Lower leg skin (tissue), 4 donors: ENCODE results near the gene ZNF888. TPM values are rescaled to one million over a fixed set of nuclear protein-coding genes. Genes with fewer than 3 reads are reported as not detected.
A peak's percentile ranks its signal among the peaks of the same experiment; 100 is the strongest.
"Not testable (repeated sequence)": the region's sequence is repeated elsewhere in the genome, so short reads cannot be mapped to it uniquely, and the experiment has no call there.

Experiments used
- DNase-seq, 2 donors: peaks; one replicate each; pipeline ENCODE4 v3.0.0-alpha.2; 2019; ENCODE audit warnings: low spot score in 2 of 2
- H3K4me3 ChIP-seq: fragments of 200-600 bp; sonication (generic); 2 replicates; pipeline ENCODE4 v1.5.1; 2017; ENCODE audit warnings: mild to moderate bottlenecking, low read depth; ENCODE audit not compliant: poor library complexity, severe bottlenecking
- POLR2A ChIP-seq, 2 donors: fragments of 450-650 bp; IDR thresholded peaks; one replicate each; pipeline ENCODE4 v1.6.1; 2016 to 2017; ENCODE audit warnings: antibody characterized with exemption in 2 of 2, mild to moderate bottlenecking in 1 of 2, moderate library complexity in 1 of 2
- WGBS, 2 donors: methylation state at CpG; one replicate each; pipeline ENCODE4 v1.1.5; 2018; 5-methylcytosine and 5-hydroxymethylcytosine counted together
- intact Hi-C: fragments of 100-400 bp; cut with DNase I; formaldehyde crosslinking; loops from one replicate; pipeline ENCODE4 v1.15.0; 2023; ENCODE audit warnings: low total_unique reads
- total RNA-seq, 4 donors: library from RNA; depleted of rRNA; stranded (reverse); fragments of >200 nt; gene quantifications; one replicate each; pipeline ENCODE4 v1.1.0, GENCODE V29; 2016
- TF ChIP-seq, protein P1 (sequence below), 3 donors: fragments of 450-650 bp; IDR thresholded peaks; one replicate each; pipeline ENCODE4 v1.5.1; 2016; ENCODE audit warnings: antibody characterized with exemption in 3 of 3, mild to moderate bottlenecking in 3 of 3, moderate library complexity in 2 of 3

The ZNF888 gene
- total RNA-seq, 4 donors from 2014 or later = 1.6 to 3.7 (median 3.2) TPM

DNA sequence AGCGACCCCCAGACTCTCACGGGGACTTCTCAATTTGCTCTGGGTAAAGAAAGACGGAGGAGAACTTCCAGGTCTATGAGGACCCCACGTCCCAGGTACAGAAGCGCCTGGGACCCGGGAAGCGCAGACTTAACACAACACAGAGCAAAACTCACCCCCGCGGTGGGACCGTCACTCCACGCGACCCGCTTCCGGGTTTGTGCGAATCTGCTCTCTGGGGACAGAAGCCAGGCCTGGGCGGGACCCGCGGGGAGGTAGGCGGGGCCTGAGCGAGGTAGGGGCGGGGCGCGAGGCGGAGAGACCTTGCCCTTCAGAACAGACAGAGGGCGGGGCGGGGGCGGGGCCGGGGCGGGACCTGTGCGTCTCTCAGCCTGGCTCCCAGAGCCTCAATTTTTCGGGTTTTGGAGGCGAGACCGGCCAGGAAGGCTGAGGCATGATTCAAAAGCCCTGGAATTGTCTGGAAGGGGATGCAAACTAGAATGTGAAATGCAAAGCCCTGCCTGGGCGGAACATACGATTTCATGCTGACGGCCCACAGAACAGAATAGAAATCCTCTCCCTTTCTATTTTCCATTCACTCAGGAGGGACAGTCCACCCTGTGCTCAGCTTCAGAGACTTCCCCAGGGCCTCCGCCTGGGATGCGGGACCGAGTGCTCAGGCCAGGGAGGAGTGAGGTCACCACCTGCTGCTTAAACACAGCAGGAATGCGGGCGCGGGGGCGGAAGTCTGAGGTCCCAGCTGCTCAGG lies 19.3 kb upstream of the ZNF888 start:
- TF ChIP-seq, protein P1, sequence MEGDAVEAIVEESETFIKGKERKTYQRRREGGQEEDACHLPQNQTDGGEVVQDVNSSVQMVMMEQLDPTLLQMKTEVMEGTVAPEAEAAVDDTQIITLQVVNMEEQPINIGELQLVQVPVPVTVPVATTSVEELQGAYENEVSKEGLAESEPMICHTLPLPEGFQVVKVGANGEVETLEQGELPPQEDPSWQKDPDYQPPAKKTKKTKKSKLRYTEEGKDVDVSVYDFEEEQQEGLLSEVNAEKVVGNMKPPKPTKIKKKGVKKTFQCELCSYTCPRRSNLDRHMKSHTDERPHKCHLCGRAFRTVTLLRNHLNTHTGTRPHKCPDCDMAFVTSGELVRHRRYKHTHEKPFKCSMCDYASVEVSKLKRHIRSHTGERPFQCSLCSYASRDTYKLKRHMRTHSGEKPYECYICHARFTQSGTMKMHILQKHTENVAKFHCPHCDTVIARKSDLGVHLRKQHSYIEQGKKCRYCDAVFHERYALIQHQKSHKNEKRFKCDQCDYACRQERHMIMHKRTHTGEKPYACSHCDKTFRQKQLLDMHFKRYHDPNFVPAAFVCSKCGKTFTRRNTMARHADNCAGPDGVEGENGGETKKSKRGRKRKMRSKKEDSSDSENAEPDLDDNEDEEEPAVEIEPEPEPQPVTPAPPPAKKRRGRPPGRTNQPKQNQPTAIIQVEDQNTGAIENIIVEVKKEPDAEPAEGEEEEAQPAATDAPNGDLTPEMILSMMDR (IDR thresholded peaks at IDR 0.05) = no peak
- TF ChIP-seq POLR2A (IDR thresholded peaks at IDR 0.05) = peak in 1 of 2 donors; percentile 76
- intact Hi-C loops = no loop called here
- WGBS, 2 donors = 0 to 1% methylated on average over 39 to 43 of the region's 43 CpGs
- peak overlapping the region; percentile 79 for H3K4me3 ChIP-seq
- peak; percentile 94 to 99 for DNase-seq

DNA sequence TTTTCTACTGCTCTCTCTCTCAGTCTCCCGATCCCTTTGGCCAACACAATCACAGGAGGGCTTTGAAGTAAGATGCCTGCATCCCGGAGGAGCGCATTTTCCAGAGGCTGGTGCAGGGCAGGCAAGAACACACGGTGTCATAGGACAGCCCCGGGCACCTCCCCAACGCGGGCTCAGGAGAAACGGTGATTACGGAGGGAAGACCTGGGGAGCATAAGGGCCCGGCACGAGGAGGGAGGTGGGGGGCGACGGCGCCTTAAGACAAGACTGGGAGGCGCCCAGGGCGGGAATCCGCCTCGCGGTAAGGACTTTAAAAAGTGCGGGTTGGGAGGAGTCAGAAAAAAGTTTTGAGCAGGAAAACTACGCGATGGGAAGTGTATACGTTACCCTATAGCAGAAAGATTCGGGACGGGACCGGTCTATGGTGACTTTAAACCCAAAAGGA lies 18.7 kb upstream of the ZNF888 start:
- peak in 1 of 2 donors; percentile 90 for DNase-seq
- 0 to 1% methylated on average over 26 of the region's 26 CpGs for WGBS, 2 donors
- intact Hi-C loops = no loop called here

DNA sequence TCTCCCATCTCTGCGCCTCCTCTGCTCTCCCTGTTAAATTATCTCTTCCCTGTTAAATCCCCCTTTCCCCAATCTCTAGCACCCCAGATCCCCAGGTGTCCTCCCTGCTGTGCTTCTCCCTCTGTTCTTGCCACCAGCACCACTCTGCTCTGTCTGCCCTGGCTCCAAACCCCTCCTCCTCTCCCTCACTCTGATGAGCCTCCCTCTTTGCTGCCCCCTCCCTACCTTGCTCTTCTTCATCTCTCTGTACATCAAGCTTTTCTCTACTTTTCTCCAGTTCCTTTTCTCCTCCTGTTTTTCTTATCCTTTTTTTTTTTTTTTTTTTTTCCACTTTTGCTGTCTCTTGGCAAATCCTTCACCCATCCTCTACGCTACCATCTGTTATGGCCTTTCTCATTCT lies 18.3 kb upstream of the ZNF888 start:
- intact Hi-C loops = not testable (repeated sequence)
- DNase-seq = peak in 1 of 2 donors; percentile 25
- H3K4me3 ChIP-seq = peak overlapping the region; percentile 79
- WGBS, 2 donors = 31 to 32% methylated on average over 2 of the region's 2 CpGs

More for the DNA sequence above, 18.7 kb upstream of the ZNF888 start:
- TF ChIP-seq, protein P1 (IDR thresholded peaks at IDR 0.05) = no peak
- TF ChIP-seq POLR2A (IDR thresholded peaks at IDR 0.05) = no peak
- peak overlapping the region; percentile 79 for H3K4me3 ChIP-seq

DNA sequence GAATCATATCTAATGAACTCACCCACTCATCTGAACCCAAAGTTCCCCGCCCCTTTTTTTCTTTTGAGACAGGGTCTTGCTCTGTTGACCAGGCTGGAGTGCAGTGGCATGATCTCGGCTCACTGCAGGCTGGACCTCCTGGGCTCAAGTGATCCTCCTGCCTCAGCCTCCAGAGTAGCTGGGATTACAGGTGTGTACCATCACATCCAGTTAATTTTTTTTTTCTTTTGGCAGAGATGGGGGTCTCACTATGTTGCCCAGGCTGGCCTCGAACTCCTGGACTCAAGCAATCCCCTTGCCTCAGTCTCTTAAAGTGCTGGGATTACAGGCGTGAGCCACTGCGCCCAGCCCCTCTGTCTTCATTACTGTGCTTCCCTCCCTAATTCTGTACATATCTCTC lies 17.7 kb upstream of the ZNF888 start:
- intact Hi-C loops, H3K4me3 ChIP-seq: not testable (repeated sequence)
- peak in 1 of 2 donors; percentile 74 for DNase-seq
- 76 to 82% methylated on average over 5 of the region's 5 CpGs for WGBS, 2 donors

DNA sequence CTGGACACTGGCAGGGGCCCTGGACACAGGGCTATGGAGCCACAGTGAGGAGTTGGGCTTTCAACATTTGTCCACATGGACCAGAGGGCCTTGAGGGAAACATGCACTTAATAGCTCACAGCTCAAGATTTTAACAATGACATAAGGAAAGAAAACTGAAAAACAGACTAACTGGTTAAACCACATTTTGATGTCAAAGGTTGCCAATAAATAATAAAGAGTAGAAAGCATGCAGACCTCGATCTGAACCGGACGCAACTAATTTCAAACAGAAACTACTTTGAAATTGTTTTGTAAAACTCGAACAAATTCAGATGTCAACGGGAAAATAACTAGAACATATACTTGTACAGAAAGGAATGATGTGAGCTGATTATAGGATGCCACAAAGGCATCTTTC lies 15.5 kb upstream of the ZNF888 start:
- DNase-seq = no peak
- H3K4me3 ChIP-seq = no peak overlapping the region
- intact Hi-C loops = no loop called here
- WGBS, 2 donors = 17 to 21% methylated on average over 5 of the region's 5 CpGs
- TF ChIP-seq, protein P1 (IDR thresholded peaks at IDR 0.05) = no peak
- TF ChIP-seq POLR2A (IDR thresholded peaks at IDR 0.05) = no peak

DNA sequence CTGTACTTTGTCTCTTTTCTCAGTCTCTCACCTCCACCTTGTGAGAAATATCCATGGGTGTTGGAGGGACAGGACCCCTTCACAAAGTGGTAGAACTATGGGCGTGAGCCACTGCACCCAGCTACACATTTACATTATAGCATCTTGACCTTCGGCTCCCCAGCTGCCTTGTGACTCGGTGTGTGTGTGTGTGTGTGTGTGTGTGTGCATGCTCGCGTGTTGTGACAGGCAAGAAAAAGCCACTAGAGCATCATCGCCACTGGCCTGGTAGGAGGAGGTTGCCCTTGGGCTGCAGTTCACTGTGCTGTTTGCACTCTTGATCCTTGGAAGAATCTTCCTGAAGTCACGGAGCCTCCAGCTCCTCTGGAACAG lies 13.7 kb upstream of the ZNF888 start:
- no peak overlapping the region for H3K4me3 ChIP-seq
- peak in 1 of 2 donors; percentile 17 for DNase-seq
- 88 to 90% methylated on average over 7 of the region's 7 CpGs for WGBS, 2 donors
- TF ChIP-seq, protein P1 (IDR thresholded peaks at IDR 0.05) = no peak
- TF ChIP-seq POLR2A (IDR thresholded peaks at IDR 0.05) = no peak
- intact Hi-C loops = no loop called here
